NCI-H1048 (cell line): ENCODE measurements around the gene NEUROD6.

Experiments used
- DNase-seq: peaks from one replicate; lab custom pipeline; 2025; lab: John Stamatoyannopoulos, UW

The NEUROD6 gene

GRCh38 chr7:31333291-31333690, 7.2 kb downstream of the NEUROD6 start:
- no peak for DNase-seq

DNA sequence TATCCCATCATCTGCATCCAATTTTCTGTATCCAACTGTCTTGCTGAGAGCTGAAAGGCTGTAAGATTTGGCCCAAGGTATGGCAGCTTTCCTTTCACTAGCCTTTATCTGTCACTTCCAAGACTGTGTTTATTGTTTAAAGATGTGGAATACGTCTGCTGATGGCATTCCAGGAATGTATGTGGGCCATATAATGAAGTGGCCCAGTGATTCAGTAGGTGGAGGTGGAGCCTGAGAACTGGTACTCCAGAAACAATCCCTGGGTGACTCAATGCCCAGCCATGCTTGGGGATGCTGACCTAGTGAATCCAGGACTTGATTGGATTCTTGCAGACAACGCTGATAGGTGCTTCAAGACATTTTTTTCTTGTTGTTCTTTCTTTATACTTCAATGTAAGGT, 13.5 kb downstream of the NEUROD6 start:
- DNase-seq: no peak

DNA sequence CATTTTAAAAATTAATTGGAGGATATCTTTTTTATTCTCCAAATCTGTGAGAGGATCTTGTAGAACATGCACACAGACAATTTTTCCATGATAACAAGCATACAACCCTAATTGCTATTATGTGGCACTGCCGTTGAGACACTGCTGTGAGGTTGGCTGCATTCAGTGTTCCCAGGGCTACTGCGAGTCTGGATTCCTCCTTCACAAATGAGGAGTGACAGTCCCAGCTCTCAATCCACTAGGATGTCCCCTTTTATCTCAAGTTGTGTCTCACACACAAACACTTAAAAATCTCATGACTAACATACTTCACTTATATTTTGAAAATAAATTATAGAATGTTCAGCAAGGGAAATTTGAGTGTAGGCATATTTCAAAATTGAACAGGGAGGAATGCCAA, 14.1 kb downstream of the NEUROD6 start:
- no peak for DNase-seq

GRCh38 chr7:31323101-31323500, 17.4 kb downstream of the NEUROD6 start:
- no peak for DNase-seq

DNA sequence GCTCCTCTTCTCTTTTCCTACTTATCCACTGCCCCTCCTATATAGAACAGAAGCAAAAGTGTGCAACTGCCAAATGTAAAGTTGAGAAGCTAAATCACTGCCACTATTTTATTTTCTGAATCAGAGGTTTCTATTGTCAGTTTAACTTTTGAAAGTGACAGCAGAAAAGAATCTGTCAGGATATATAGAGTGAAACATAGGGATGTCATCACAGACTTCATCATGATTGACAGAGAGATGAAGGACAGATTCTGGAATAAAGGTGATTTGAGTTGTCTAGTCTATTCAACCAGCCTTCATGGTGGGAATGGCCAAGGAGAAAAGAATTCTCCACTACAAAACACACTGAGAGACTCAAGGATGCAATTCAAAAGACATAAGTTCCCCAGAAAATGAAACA, 19.9 kb downstream of the NEUROD6 start:
- no peak for DNase-seq

DNA sequence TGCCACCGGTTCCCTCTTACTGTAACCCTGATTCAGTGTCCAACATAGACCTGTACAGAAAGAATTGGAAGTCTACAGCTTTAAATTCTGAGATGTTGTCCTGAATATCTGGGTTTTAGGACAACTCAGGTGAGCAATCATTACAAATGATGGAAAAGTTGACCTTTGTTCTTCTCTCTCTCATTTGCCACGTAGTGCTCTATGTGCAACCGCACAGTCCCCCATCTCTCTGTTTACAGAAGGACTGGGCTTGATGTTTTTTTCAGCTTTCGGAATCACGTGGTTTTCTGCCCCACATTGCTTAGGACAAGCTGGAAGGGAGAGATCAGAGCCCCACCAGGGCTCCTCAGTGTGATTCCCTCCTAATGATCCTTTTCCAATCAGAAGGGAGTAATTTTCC, 22.2 kb downstream of the NEUROD6 start:
- DNase-seq: no peak

GRCh38 chr7:31316876-31317275, 23.6 kb downstream of the NEUROD6 start:
- DNase-seq: no peak

- DNase-seq: no peak
Observed at GRCh38 chr7:31315758-31316157, 24.8 kb downstream of the NEUROD6 start.

- DNase-seq: no peak
Observed at GRCh38 chr7:31314781-31315180, 25.7 kb downstream of the NEUROD6 start.

DNA sequence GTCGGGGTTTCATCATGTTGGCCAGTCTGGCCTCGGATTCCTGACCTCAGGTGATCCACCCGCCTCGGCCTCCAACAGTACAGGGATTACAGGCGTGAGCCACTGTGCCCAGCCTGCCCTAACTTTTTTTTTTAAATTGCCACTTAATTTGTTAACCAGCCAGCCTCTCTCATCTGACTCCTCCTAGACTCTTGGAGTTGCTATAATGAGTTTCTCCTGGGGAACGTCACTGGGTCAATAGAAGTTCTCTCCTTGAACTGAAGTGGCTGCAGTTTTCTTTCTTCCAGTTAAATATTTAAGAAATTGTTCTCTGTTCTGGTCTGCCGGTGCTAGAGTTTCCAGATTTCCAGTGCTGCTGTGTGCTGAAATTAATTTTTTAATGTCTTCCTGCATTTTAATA, 27.6 kb downstream of the NEUROD6 start:
- DNase-seq: no peak

GRCh38 chr7:31311552-31311951, 29.0 kb downstream of the NEUROD6 start:
- DNase-seq: no peak

DNA sequence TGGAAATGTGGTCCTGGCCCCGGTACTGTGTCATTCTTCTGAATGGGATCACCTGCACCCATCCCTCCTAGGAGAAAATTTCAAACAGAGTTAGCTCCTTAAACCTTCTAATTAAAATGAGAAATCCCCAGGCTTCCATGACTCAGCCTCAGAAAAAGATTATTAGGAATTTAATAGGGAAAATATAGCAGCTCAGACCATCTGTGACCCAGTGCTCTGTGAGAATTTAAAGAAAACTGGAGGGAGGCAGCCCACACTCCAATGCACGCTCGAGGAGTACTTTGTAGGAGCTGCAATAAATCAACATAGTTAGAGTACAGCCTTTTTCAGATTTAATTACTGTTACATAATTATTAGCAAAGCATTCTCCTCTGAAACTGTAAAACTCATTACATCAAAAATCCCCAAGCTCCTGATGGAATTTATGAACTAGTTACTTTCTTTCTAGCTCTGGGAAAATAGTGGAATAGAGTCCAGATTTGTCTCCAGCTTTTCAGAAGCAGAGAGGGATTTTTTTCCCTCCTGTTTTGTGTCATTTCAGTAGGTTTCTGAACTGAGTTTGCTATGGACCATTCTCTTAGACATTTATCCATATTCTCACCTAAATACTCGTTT, 30.1 kb downstream of the NEUROD6 start:
- DNase-seq: no peak

DNA sequence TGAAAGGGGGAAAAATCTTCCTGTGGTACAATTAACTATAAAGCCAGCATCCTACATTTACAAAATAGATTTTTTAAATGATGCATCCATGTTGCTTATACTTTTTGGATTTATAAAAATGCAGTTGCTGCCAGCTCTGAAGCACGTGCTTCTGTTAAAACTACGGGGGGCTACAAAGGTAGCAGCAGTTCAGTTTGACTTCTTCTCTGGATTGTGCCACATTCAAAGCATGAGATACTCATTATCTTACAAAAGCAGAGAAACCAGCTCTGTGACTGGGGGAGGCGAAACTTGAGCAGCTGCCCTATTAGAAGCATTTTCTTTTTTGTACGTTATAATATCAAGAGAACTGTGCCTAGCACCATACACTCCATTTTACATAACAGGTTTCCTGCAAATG, 31.1 kb downstream of the NEUROD6 start:
- no peak for DNase-seq

GRCh38 chr7:31308652-31309051, 31.9 kb downstream of the NEUROD6 start:
- DNase-seq: no peak

- no peak for DNase-seq
Observed at GRCh38 chr7:31307972-31308371, 32.6 kb downstream of the NEUROD6 start.

- DNase-seq: no peak
Observed at GRCh38 chr7:31305260-31305659, 35.3 kb downstream of the NEUROD6 start.

DNA sequence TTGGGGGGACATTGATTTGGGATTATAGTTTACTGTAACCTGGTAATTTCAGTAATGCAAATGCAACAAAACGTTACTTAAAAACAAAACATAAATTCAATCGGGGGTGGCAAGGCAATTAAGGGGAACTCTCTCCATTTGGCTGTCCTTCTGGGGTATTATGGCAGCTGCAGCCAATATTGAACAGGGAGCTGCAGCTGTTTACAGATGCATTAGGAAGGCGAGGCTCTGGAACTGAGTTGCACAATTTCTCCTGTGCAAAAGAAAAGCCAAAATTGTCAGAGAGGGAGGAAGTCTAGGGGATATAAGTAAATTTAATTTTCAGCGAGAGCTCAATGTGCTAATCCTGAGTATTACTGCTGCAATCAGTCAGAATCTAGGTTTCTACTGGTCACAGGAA, 36.1 kb downstream of the NEUROD6 start:
- DNase-seq: no peak

GRCh38 chr7:31302356-31302755, 38.2 kb downstream of the NEUROD6 start:
- no peak for DNase-seq

DNA sequence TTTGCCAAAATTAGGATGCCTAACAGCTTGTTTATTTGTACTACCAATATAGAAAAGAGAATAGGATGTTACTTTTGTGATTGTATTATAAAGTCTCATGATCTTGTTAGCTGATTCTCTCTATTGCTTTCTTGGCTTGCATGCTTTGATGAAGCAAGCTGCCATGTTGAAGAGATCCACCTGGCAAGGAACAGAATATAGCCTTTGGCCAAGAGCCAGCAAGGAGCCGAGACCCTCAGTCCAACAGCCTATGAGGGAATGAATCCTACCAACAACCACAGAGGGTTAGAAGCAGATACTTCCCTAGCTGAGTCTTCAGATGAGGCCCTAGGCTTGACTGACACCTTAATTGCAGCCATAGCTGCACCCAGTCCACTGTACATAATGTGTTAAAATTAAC, 41.2 kb downstream of the NEUROD6 start:
- no peak for DNase-seq

DNA sequence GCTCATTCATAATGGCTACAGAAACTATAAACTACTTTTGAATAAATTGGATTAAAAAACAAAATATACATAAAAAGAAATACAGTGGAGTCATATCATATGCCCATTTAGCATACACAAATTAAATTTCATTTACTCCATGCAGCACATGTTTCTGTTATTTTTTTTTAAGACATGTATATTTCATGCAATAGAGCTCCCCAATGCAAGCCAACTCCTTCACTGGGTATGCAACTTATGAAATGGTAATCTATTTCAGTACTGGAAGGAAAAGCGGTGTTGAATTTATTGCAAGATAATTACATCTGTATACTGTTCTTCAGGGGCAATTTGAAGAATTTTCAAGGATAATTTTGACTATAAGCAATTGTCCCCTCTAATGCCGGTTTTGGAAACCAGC, 49.9 kb downstream of the NEUROD6 start:
- no peak for DNase-seq
